ENCODE data around the gene SYT13. TPM values are rescaled to one million over a fixed set of nuclear protein-coding genes. Genes with fewer than 3 reads are reported as not detected.

SYT13 gene
- total RNA-seq, 2 donors from 2014 or later = 0.89 TPM; not detected in 1

DNA sequence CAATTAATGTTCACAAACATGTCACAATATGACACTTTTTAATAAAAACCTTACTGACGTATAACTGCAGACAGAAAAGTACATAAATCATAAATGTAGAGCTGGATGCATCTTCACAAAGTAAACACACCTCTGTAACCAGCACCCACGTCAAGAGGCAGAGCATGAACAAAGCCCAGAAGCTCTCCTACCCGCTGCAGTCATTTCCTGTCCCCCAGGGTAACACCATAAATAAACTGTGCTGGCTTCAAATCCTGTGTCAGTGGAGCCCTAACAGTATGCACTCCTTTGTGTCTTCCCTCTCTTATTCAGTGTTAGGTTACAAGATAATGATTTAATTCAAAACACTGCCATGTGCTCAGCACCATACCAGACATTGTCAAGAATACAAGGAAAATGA lies 5.7 kb downstream of the SYT13 start:
- H3K4me1 Mint-ChIP-seq = peaks cover 3% of the 10 kb centered on the region
- ATAC-seq = peak; percentile 48
- peaks cover 58% of the 10 kb centered on the region for H3K27me3 Mint-ChIP-seq
- no peak for DNase-seq
- H3K4me3 Mint-ChIP-seq = no peak overlapping the region
- no peaks in the 10 kb centered on the region for H3K9me3 ChIP-seq (ENCODE audit: control insufficient read depth, low read length, poor library complexity, severe bottlenecking)
- peaks cover 5% of the 10 kb centered on the region for H3K36me3 Mint-ChIP-seq (ENCODE audit: low read depth)
- no peak overlapping the region for H3K27ac Mint-ChIP-seq

- ATAC-seq (no peak), DNase-seq (no peak)
- Mint-ChIP-seq H3K27ac (no peak overlapping the region), H3K27me3 (peaks cover 61% of the 10 kb centered on the region), H3K4me3 (no peak overlapping the region), H3K4me1 (peaks cover 2% of the 10 kb centered on the region), H3K36me3 (ENCODE audit: low read depth) (peaks cover 5% of the 10 kb centered on the region)
- H3K9me3 ChIP-seq (ENCODE audit: control insufficient read depth, low read length, poor library complexity, severe bottlenecking) = no peaks in the 10 kb centered on the region
These were observed 6.5 kb downstream of the SYT13 start for GRCh38 chr11:45279645-45280044.

GRCh38 chr11:45278714-45279113 lies 7.4 kb downstream of the SYT13 start:
- no peak for DNase-seq
- no peak for ATAC-seq

DNA sequence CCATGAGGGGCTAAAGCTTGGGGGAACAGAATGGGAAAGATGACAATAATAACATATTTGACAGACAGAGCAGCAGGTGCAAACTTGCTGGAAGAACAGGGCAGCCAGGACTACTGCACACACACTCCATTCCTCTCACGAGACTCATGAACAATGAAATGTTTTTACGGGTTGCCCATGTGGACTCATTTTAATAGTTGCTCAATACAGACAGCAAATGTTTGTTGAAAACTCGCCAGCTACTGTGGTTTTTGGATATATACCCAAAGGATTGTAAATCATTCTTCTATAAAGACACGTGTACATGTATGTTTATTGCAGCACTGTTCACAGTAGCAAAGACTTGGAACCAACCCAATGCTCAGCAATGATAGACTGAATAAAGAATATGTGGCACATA lies 10.3 kb downstream of the SYT13 start:
- peaks cover 8% of the 10 kb centered on the region for H3K36me3 Mint-ChIP-seq (ENCODE audit: low read depth)
- peaks cover 63% of the 10 kb centered on the region for H3K27me3 Mint-ChIP-seq
- H3K27ac Mint-ChIP-seq = no peak overlapping the region
- H3K9me3 ChIP-seq (ENCODE audit: control insufficient read depth, low read length, poor library complexity, severe bottlenecking) = no peaks in the 10 kb centered on the region
- DNase-seq (no peak), ATAC-seq (no peak)
- H3K4me3 Mint-ChIP-seq = no peak overlapping the region
- no peaks in the 10 kb centered on the region for H3K4me1 Mint-ChIP-seq

More at GRCh38 chr11:45278714-45279113, 7.4 kb downstream of the SYT13 start:
- Mint-ChIP-seq H3K27ac (no peak overlapping the region), H3K4me3 (no peak overlapping the region), H3K4me1 (peaks cover 2% of the 10 kb centered on the region), H3K36me3 (ENCODE audit: low read depth) (peaks cover 5% of the 10 kb centered on the region), H3K27me3 (peaks cover 60% of the 10 kb centered on the region)
- no peaks in the 10 kb centered on the region for H3K9me3 ChIP-seq (ENCODE audit: control insufficient read depth, low read length, poor library complexity, severe bottlenecking)

- Mint-ChIP-seq H3K4me1 (no peaks in the 10 kb centered on the region), H3K36me3 (ENCODE audit: low read depth) (peaks cover 6% of the 10 kb centered on the region), H3K27ac (no peak overlapping the region), H3K27me3 (peaks cover 71% of the 10 kb centered on the region), H3K4me3 (no peak overlapping the region)
- DNase-seq (no peak), ATAC-seq (no peak)
- no peaks in the 10 kb centered on the region for H3K9me3 ChIP-seq (ENCODE audit: control insufficient read depth, low read length, poor library complexity, severe bottlenecking)
These were observed 11.9 kb downstream of the SYT13 start for GRCh38 chr11:45274206-45274605.

- DNase-seq (no peak), ATAC-seq (no peak)
- H3K4me3 Mint-ChIP-seq = no peak overlapping the region
- H3K36me3 Mint-ChIP-seq (ENCODE audit: low read depth) = peaks cover 6% of the 10 kb centered on the region
- H3K4me1 Mint-ChIP-seq = no peaks in the 10 kb centered on the region
- H3K27me3 Mint-ChIP-seq = peaks cover 77% of the 10 kb centered on the region
- H3K27ac Mint-ChIP-seq = no peak overlapping the region
- H3K9me3 ChIP-seq (ENCODE audit: control insufficient read depth, low read length, poor library complexity, severe bottlenecking) = no peaks in the 10 kb centered on the region
These were observed 12.6 kb downstream of the SYT13 start for GRCh38 chr11:45273509-45273908.

- Mint-ChIP-seq H3K27me3 (peaks cover 82% of the 10 kb centered on the region), H3K36me3 (ENCODE audit: low read depth) (peaks cover 6% of the 10 kb centered on the region), H3K27ac (no peak overlapping the region), H3K4me1 (no peaks in the 10 kb centered on the region), H3K4me3 (no peak overlapping the region)
- H3K9me3 ChIP-seq (ENCODE audit: control insufficient read depth, low read length, poor library complexity, severe bottlenecking) = no peaks in the 10 kb centered on the region
- no peak for ATAC-seq
- DNase-seq = no peak
These were observed 13.4 kb downstream of the SYT13 start for GRCh38 chr11:45272701-45273100.

DNA sequence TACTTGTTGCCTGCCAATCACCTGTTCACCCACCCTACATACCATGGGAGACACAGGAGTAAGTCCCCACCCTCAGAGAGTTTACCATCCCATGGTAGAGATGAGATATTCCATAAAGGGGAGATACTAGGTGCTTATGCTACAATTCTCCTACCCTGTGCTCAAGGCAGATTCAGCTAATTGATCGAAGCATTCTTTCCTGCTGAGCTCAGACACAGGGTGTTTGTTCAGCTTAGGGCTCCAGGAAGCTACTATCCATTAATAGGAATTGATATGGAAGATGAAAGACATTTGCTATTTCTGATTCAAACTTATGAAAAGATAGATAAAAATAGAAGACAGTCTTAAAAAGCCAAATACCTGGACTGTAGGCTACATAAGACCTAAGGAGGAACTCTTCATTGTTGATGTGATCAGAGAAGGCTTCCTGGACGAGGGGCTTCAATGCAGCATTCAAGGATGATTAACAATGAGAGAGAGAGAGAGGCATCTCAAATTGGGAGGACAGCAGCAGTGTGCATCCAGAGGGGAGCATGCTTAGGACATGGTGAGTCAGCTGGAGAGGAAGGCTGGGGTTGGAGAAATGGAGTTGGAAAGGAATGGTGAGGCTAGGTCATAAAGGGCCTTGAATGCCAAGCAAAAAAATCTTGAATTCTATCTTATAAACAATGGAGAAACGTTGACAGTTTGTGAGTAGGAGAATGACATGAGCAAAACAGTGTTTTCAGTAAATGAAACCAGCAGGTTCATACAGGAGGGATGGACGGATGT lies 15.0 kb downstream of the SYT13 start:
- H3K36me3 Mint-ChIP-seq (ENCODE audit: low read depth) = peaks cover 3% of the 10 kb centered on the region
- no peaks in the 10 kb centered on the region for H3K9me3 ChIP-seq (ENCODE audit: control insufficient read depth, low read length, poor library complexity, severe bottlenecking)
- peaks cover 83% of the 10 kb centered on the region for H3K27me3 Mint-ChIP-seq
- no peak for DNase-seq
- ATAC-seq = no peak
- no peak overlapping the region for H3K4me3 Mint-ChIP-seq
- no peak overlapping the region for H3K27ac Mint-ChIP-seq
- H3K4me1 Mint-ChIP-seq = no peaks in the 10 kb centered on the region

DNA sequence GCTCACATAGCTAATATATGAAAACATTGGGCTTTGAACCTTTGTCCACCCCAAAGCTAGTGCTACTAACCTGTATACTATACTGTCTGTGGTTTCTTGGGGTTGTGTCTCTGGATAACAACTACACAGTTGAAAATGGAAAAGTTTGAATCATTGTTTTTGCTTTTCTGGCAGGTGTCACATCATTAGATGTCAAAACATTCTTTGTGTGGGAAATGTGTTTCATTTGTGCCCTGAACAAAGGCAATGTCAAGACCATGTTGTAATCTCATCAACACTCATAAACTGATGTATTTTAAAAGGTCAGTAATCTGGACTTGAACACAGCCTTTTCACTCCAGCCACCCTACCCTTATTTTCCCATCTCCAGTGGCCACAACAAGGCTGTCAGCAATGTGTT lies 16.5 kb downstream of the SYT13 start:
- ATAC-seq (no peak), DNase-seq (no peak)
- Mint-ChIP-seq H3K27me3 (peaks cover 83% of the 10 kb centered on the region), H3K36me3 (ENCODE audit: low read depth) (peaks cover 3% of the 10 kb centered on the region), H3K4me1 (no peaks in the 10 kb centered on the region), H3K4me3 (no peak overlapping the region), H3K27ac (no peak overlapping the region)
- H3K9me3 ChIP-seq (ENCODE audit: control insufficient read depth, low read length, poor library complexity, severe bottlenecking) = no peaks in the 10 kb centered on the region

GRCh38 chr11:45267652-45268299 lies 18.4 kb downstream of the SYT13 start:
- no peaks in the 10 kb centered on the region for H3K9me3 ChIP-seq (ENCODE audit: control insufficient read depth, low read length, poor library complexity, severe bottlenecking)
- Mint-ChIP-seq H3K36me3 (ENCODE audit: low read depth) (no peaks in the 10 kb centered on the region), H3K27me3 (peaks cover 82% of the 10 kb centered on the region), H3K4me1 (no peaks in the 10 kb centered on the region), H3K4me3 (no peak overlapping the region), H3K27ac (no peak overlapping the region)
- DNase-seq = no peak
- ATAC-seq = no peak

DNA sequence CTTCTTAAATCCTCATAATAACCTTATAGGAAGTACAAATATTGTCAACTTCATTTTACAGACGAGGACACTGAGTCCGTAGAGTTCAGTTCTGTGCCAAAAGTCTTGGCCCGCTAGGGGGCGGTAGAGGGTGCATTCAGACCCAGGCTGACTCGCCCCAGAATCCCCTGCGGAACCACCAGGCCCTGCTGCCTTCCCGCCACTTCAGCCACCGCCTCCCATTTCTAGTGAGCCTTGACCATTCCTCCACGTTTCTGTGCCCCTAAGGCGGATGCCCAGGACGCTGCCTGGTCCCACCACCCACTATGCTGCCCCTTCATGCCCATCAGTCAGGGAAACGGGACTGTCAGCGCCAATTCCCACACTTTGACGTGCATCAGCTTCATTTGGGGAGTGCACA lies 19.1 kb downstream of the SYT13 start:
- Mint-ChIP-seq H3K27me3 (peaks cover 81% of the 10 kb centered on the region), H3K27ac (no peak overlapping the region), H3K4me1 (no peaks in the 10 kb centered on the region), H3K4me3 (no peak overlapping the region), H3K36me3 (ENCODE audit: low read depth) (no peaks in the 10 kb centered on the region)
- DNase-seq = no peak
- ATAC-seq = no peak
- H3K9me3 ChIP-seq (ENCODE audit: control insufficient read depth, low read length, poor library complexity, severe bottlenecking) = no peaks in the 10 kb centered on the region

DNA sequence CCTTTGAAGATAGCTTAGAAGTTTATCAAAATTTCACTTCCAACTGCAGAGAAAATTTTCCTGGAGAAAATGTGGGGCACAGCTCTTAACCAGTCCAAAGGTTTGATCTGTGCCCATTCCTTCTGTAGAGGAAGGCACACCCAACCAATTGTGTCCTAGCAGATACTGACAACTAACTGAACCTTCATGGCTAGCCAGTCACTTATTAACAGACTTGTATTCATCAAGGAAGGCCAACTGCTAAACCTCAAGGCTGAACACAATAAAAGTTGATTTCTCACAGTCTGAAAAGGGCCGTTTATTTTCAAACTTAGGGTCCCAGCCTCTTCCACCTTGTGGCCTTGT lies 19.5 kb downstream of the SYT13 start:
- Mint-ChIP-seq H3K4me3 (no peak overlapping the region), H3K27me3 (peaks cover 83% of the 10 kb centered on the region), H3K4me1 (no peaks in the 10 kb centered on the region), H3K36me3 (ENCODE audit: low read depth) (no peaks in the 10 kb centered on the region), H3K27ac (no peak overlapping the region)
- H3K9me3 ChIP-seq (ENCODE audit: control insufficient read depth, low read length, poor library complexity, severe bottlenecking) = no peaks in the 10 kb centered on the region
- no peak for DNase-seq
- ATAC-seq = no peak

- no peaks in the 10 kb centered on the region for H3K9me3 ChIP-seq (ENCODE audit: control insufficient read depth, low read length, poor library complexity, severe bottlenecking)
- H3K36me3 Mint-ChIP-seq (ENCODE audit: low read depth) = no peaks in the 10 kb centered on the region
- DNase-seq (no peak), ATAC-seq (no peak)
- H3K27me3 Mint-ChIP-seq = peaks cover 80% of the 10 kb centered on the region
- H3K4me1 Mint-ChIP-seq = no peaks in the 10 kb centered on the region
- H3K27ac Mint-ChIP-seq = no peak overlapping the region
- H3K4me3 Mint-ChIP-seq = no peak overlapping the region
These were observed 20.0 kb downstream of the SYT13 start for GRCh38 chr11:45265969-45266675.

Data from T-helper 17 cell (primary cell).